H1 (cell line): Measurements from ENCODE around the gene SYNGR4. TPM values are rescaled to one million over a fixed set of nuclear protein-coding genes. Genes with fewer than 3 reads are reported as not detected.

Experiments
- CTCF ChIA-PET: fragments of 300-600 bp; sonication (Branson Sonifier 250); formaldehyde crosslinking; loops from one replicate; lab custom pipeline; 2021; ENCODE audit not compliant: partially characterized antibody; lab: Charles Lee
- POLR2A ChIA-PET: fragments of 300-600 bp; sonication (Branson Sonifier 250); formaldehyde crosslinking; loops from one replicate; lab custom pipeline; 2021; ENCODE audit warnings: inconsistent platforms; ENCODE audit not compliant: partially characterized antibody; lab: Charles Lee
- DNase-seq, 2 experiments: peaks; one replicate each; pipeline versions ENCODE4 v3.0.0 to v3.0.0-alpha.2; 2010 to 2022; ENCODE audit warnings: low spot score in 2 of 2, low read depth in 1 of 2, mixed read lengths in 1 of 2
- FAIRE-seq: peaks from 2 replicates; lab custom pipeline; 2011; peaks lifted over from hg19 to GRCh38; lab: Jason Lieb, UNC
- H2AFZ ChIP-seq: 2 replicates; pipeline ENCODE4 v1.8.1; 2012; ENCODE audit warnings: low read length, inconsistent platforms
- H2AK5ac ChIP-seq: 2 replicates; pipeline ENCODE4 v1.6.1; 2013; ENCODE audit warnings: low read depth, low read length
- H2BK120ac ChIP-seq: replicated peaks from 2 replicates; pipeline ENCODE3; 2013; ENCODE audit warnings: low read depth, low read length, inconsistent platforms
- H2BK12ac ChIP-seq: 2 replicates; pipeline ENCODE4 v1.6.1; 2013; ENCODE audit warnings: low read depth, low read length
- H2BK15ac ChIP-seq: 2 replicates; pipeline ENCODE4 v1.6.1; 2013; ENCODE audit warnings: low read length
- H2BK20ac ChIP-seq: 2 replicates; pipeline ENCODE4 v1.6.1; 2013; ENCODE audit warnings: low read length
- H2BK5ac ChIP-seq: 2 replicates; pipeline ENCODE4 v1.6.1; 2013; ENCODE audit warnings: low read depth, low read length
- H3K14ac ChIP-seq: 2 replicates; pipeline ENCODE4 v1.6.1; 2013; ENCODE audit warnings: inconsistent platforms; ENCODE audit not compliant: insufficient read length
- H3K18ac ChIP-seq: 2 replicates; pipeline ENCODE4 v1.6.1; 2013; ENCODE audit warnings: low read length; ENCODE audit errors: extremely low read depth
- H3K23ac ChIP-seq: 2 replicates; pipeline ENCODE4 v1.6.1; 2013; ENCODE audit warnings: inconsistent platforms; ENCODE audit not compliant: insufficient read length
- H3K23me2 ChIP-seq: 2 replicates; pipeline ENCODE4 v1.6.1; 2013; ENCODE audit warnings: low read depth, low read length
- H3K27ac ChIP-seq: 2 replicates; pipeline ENCODE4 v1.6.1; 2011; ENCODE audit warnings: low read depth, low read length, inconsistent platforms
- H3K27me3 ChIP-seq, 4 experiments: replicated peaks in 1 of 4; 1 replicate in 1 of 4; 2 replicates in 3 of 4; pipeline versions ENCODE4 v1.6.1 to v1.8.1; 2011 to 2013; ENCODE audit warnings: low read length in 3 of 4, mild to moderate bottlenecking in 3 of 4, inconsistent platforms in 2 of 4, mixed read lengths in 2 of 4, moderate library complexity in 1 of 4; ENCODE audit not compliant: control insufficient read depth in 3 of 4, insufficient read depth in 3 of 4; ENCODE audit errors: extremely low read depth in 1 of 4
- H3K36me3 ChIP-seq, 4 experiments: 2 replicates each; pipeline versions ENCODE4 v1.6.1 to v1.8.1; 2011 to 2013; ENCODE audit warnings: mild to moderate bottlenecking in 4 of 4, low read length in 3 of 4, moderate library complexity in 2 of 4, control low read depth in 1 of 4, inconsistent platforms in 1 of 4; ENCODE audit not compliant: insufficient read depth in 4 of 4, control insufficient read depth in 2 of 4
- H3K4ac ChIP-seq: replicated peaks from 2 replicates; pipeline ENCODE3; 2013; ENCODE audit warnings: low read length, low read depth, mixed read lengths, inconsistent platforms; ENCODE audit not compliant: insufficient read length
- H3K4me1 ChIP-seq, 4 experiments: replicated peaks in 1 of 4; 1 replicate in 1 of 4; 2 replicates in 3 of 4; pipeline versions ENCODE4 v1.6.1 to v1.8.1; 2011 to 2013; ENCODE audit warnings: low read length in 3 of 4, inconsistent platforms in 2 of 4, mixed read lengths in 1 of 4; ENCODE audit not compliant: insufficient read depth in 4 of 4, control insufficient read depth in 3 of 4
- H3K4me2 ChIP-seq, 2 experiments: 2 replicates each; pipeline versions ENCODE4 v1.6.1 to v1.8.1; 2011 to 2013; ENCODE audit warnings: low read depth in 2 of 2, low read length in 2 of 2, control low read depth in 1 of 2, inconsistent platforms in 1 of 2, mild to moderate bottlenecking in 1 of 2; ENCODE audit not compliant: insufficient read depth in 1 of 2
- H3K4me3 ChIP-seq, 4 experiments: fragments of 200-600, 300-600 bp in 1 of 4; sonication (generic), shearing (Covaris generic), sonication (Bioruptor Twin) in 1 of 4; 2 replicates each; pipeline versions ENCODE4 v1.5.1 to v1.8.1; 2011 to 2016; ENCODE audit warnings: low read length in 4 of 4, low read depth in 3 of 4, control low read depth in 2 of 4, inconsistent platforms in 2 of 4, mild to moderate bottlenecking in 2 of 4, mixed read lengths in 1 of 4, moderate library complexity in 1 of 4; ENCODE audit not compliant: insufficient read depth in 2 of 4; ENCODE audit errors: extremely low read depth in 1 of 4
- H3K56ac ChIP-seq: replicated peaks from 2 replicates; pipeline ENCODE3; 2013; ENCODE audit warnings: low read depth, mild to moderate bottlenecking, mixed read lengths, low read length, inconsistent platforms; ENCODE audit not compliant: insufficient read length
- H3K79me1 ChIP-seq: 2 replicates; pipeline ENCODE4 v1.6.1; 2013; ENCODE audit warnings: low read depth, low read length, control low read depth
- H3K79me2 ChIP-seq, 2 experiments: 2 replicates each; pipeline versions ENCODE4 v1.6.1 to v1.8.1; 2012 to 2013; ENCODE audit warnings: low read length in 2 of 2, mild to moderate bottlenecking in 2 of 2, inconsistent platforms in 1 of 2; ENCODE audit not compliant: insufficient read depth in 2 of 2, control insufficient read depth in 1 of 2
- H3K9ac ChIP-seq, 4 experiments: replicated peaks in 1 of 4; 1 replicate in 1 of 4; 2 replicates in 3 of 4; pipeline versions ENCODE4 v1.6.1 to v1.8.1; 2011 to 2013; ENCODE audit warnings: low read depth in 3 of 4, low read length in 3 of 4, control low read depth in 2 of 4, mild to moderate bottlenecking in 2 of 4, moderate library complexity in 2 of 4, inconsistent platforms in 1 of 4; ENCODE audit errors: extremely low read depth in 1 of 4
- H3K9me3 ChIP-seq, 2 experiments: 2 replicates each; pipeline versions ENCODE4 v1.6.1 to v1.8.1; 2012 to 2013; ENCODE audit warnings: mild to moderate bottlenecking in 2 of 2, moderate library complexity in 2 of 2, control low read depth in 1 of 2, inconsistent platforms in 1 of 2, low read depth in 1 of 2, low read length in 1 of 2, mixed read lengths in 1 of 2; ENCODE audit not compliant: insufficient read depth in 2 of 2
- H4K20me1 ChIP-seq, 2 experiments: replicated peaks in 1 of 2; 2 replicates each; pipeline versions ENCODE3 to v1.8.1; 2011 to 2013; ENCODE audit warnings: inconsistent platforms in 2 of 2, low read length in 2 of 2, mild to moderate bottlenecking in 1 of 2; ENCODE audit not compliant: insufficient read depth in 2 of 2, control insufficient read depth in 1 of 2
- H4K5ac ChIP-seq: 2 replicates; pipeline ENCODE4 v1.6.1; 2013; ENCODE audit warnings: low read length, low read depth, mixed read lengths, inconsistent platforms; ENCODE audit not compliant: insufficient read length
- H4K8ac ChIP-seq: 2 replicates; pipeline ENCODE4 v1.8.0; 2013; ENCODE audit warnings: mild to moderate bottlenecking, moderate library complexity, low read length, inconsistent platforms; ENCODE audit not compliant: insufficient read depth; ENCODE audit errors: extremely low read depth
- H4K91ac ChIP-seq: replicated peaks from 2 replicates; pipeline ENCODE3; 2013; ENCODE audit warnings: low read length, mixed read lengths, inconsistent platforms; ENCODE audit not compliant: insufficient read length
- CHD1 ChIP-seq: IDR thresholded peaks from 2 replicates; pipeline ENCODE4 v1.6.1; 2012; ENCODE audit warnings: low read depth, low read length, improper control_type of control experiment
- GABPA ChIP-seq: IDR thresholded peaks from 2 replicates; pipeline ENCODE4 v1.6.1; 2011; ENCODE audit warnings: mild to moderate bottlenecking, low read length, moderate library complexity, borderline replicate concordance; ENCODE audit not compliant: insufficient read depth
- HDAC6 ChIP-seq: IDR thresholded peaks from one replicate; pipeline ENCODE4 v1.7.1; 2012; ENCODE audit warnings: low read depth, mild to moderate bottlenecking, inconsistent platforms, low read length, moderate library complexity
- JUND ChIP-seq: IDR thresholded peaks from 2 replicates; pipeline ENCODE4 v1.6.1; 2011; ENCODE audit warnings: mild to moderate bottlenecking, improper control_type of control experiment, low read length
- POLR2A ChIP-seq, 2 experiments: IDR thresholded peaks; 1 replicate in 1 of 2; 2 replicates in 1 of 2; pipeline ENCODE4 v1.6.1; 2011; ENCODE audit warnings: low read depth in 2 of 2, low read length in 2 of 2, mild to moderate bottlenecking in 2 of 2; ENCODE audit errors: control extremely low read depth in 1 of 2
- WGBS, 2 experiments: shearing (Covaris generic) in 1 of 2; methylation state at CpG; one replicate each; pipeline versions ENCODE4 v1.1.6 to v1.1.7; 2013 to 2015; ENCODE audit warnings: low lambda C conversion rate in 2 of 2, mixed read lengths in 2 of 2, inconsistent platforms in 1 of 2, low coverage in 1 of 2, missing lambda C conversion rate in 1 of 2; ENCODE audit not compliant: insufficient replicate concordance in 2 of 2, insufficient coverage in 1 of 2, insufficient read length in 1 of 2; ENCODE audit errors: extremely low coverage in 1 of 2, missing lambda C conversion rate in 1 of 2; 5-methylcytosine and 5-hydroxymethylcytosine counted together
- polyA plus RNA-seq, 7 experiments: library from polyadenylated mRNA; depleted of rRNA in 3 of 7; stranded (reverse) in 5 of 7; unstranded in 2 of 7; fragments of >200 nt in 5 of 7; fragments of 200-250 nt in 2 of 7; gene quantifications; 1 replicate in 5 of 7; 2 replicates in 1 of 7; 4 replicates in 1 of 7; pipeline versions ENCODE4 v1.2.1 to v1.2.3, GENCODE V29; 2011 to 2013; ENCODE audit warnings: missing spikeins in 2 of 7, mixed read lengths in 2 of 7
- total RNA-seq: library from RNA; stranded (reverse); fragmentation: NEBNext Ultra II Directional; extraction: Animal tissue kit (Norgen Biotek cat#: 25700); gene quantifications from 2 replicates; pipeline ENCODE4 v1.2.1, GENCODE V29; 2021

SYNGR4 gene
- total and polyA plus RNA-seq, 2 of the 8 experiments (the other 6 are each of a cell fraction or from before 2014, with no cell fraction given) = 0.41 TPM; not detected in 1

- FAIRE-seq = no peak
- H4K8ac ChIP-seq = no peak overlapping the region
- peaks cover 0 to 2% (median 0%) of the 10 kb centered on the region in 4 experiments; a peak in 1 of 7 replicates for H3K27me3 ChIP-seq
- H2AFZ ChIP-seq = no peak overlapping the region
- H2BK15ac ChIP-seq = no peak overlapping the region
- H3K36me3 ChIP-seq = peaks cover 2 to 21% (median 11%) of the 10 kb centered on the region in 4 experiments; a peak in 6 of 8 replicates
- TF ChIP-seq CHD1 (no peak), POLR2A (IDR thresholded peaks at IDR 0.05; ENCODE audit: control extremely low read depth in 1 of 2, low read depth in 2 of 2, low read length in 2 of 2) (no peak), JUND (no peak), GABPA (no peak), HDAC6 (no peak)
- no peaks in the 10 kb centered on the region; a peak in 1 of 7 replicates for H3K4me1 ChIP-seq
- no peak overlapping the region for H4K5ac ChIP-seq
- no peaks in the 10 kb centered on the region for H3K79me1 ChIP-seq
- H2BK20ac ChIP-seq = no peak overlapping the region
- ChIA-PET POLR2A (interaction anchor here (0.8 kb wide), 1 partner anchor 12 kb away, joined by 4 read pairs; the partner anchor contains the start of gene KDELR1), CTCF (interaction anchor here (0.6 to 3.1 kb wide), 2 partner anchors 12 to 1761 kb away, joined by 5 to 25 read pairs; partner anchors contain the start of gene KDELR1)
- H3K79me2 ChIP-seq = no peaks in the 10 kb centered on the region
- no peak overlapping the region for H2BK5ac ChIP-seq
- H2BK120ac ChIP-seq = no peak overlapping the region
- H3K4me3 ChIP-seq = no peak overlapping the region
- no peaks in the 10 kb centered on the region for H3K23me2 ChIP-seq
- H3K14ac ChIP-seq = no peak overlapping the region
- no peak overlapping the region for H3K23ac ChIP-seq
- DNase-seq = no peak
- 92% methylated on average over 5 of the region's 5 CpGs; no CpG with 5 or more reads in 1 of the 2 experiments for WGBS, 2 experiments
- no peak overlapping the region for H3K4ac ChIP-seq
- peaks cover 0 to 1% of the 10 kb centered on the region in 2 experiments for H4K20me1 ChIP-seq
- no peak overlapping the region for H4K91ac ChIP-seq
- H3K27ac ChIP-seq = no peak overlapping the region
- no peak overlapping the region for H2BK12ac ChIP-seq
- H3K4me2 ChIP-seq = no peak overlapping the region
- no peaks in the 10 kb centered on the region for H3K9me3 ChIP-seq
- no peak overlapping the region for H3K18ac ChIP-seq
- H3K9ac ChIP-seq = no peak overlapping the region
- H3K56ac ChIP-seq = no peak overlapping the region
- H2AK5ac ChIP-seq = no peak overlapping the region
Measured at GRCh38 chr19:48379058-48379457, 14.9 kb downstream of the SYNGR4 start.
